ENCODE data around the gene RAB27A.
A peak's percentile ranks its signal among the peaks of the same experiment; 100 is the strongest.
"Not testable (repeated sequence)": the region's sequence is repeated elsewhere in the genome, so short reads cannot be mapped to it uniquely, and the experiment has no call there.

RAB27A gene

GRCh38 chr15:55254916-55255679 lies 34.5 kb downstream of the RAB27A start:
- FAIRE-seq: peak; percentile 61
- no peak for DNase-seq (ENCODE audit: extremely low spot score, insufficient read length, low read depth)

GRCh38 chr15:55253580-55253979 lies 36.0 kb downstream of the RAB27A start:
- FAIRE-seq: no peak

GRCh38 chr15:55252201-55252600 lies 37.4 kb downstream of the RAB27A start:
- not testable (repeated sequence) for FAIRE-seq; DNase-seq (ENCODE audit: extremely low spot score, insufficient read length, low read depth)

More at GRCh38 chr15:55253580-55253979, 36.0 kb downstream of the RAB27A start:
- no peak for DNase-seq (ENCODE audit: extremely low spot score, insufficient read length, low read depth)

- FAIRE-seq (no peak), DNase-seq (ENCODE audit: extremely low spot score, insufficient read length, low read depth) (no peak)
Observed at GRCh38 chr15:55250941-55251340, 38.7 kb downstream of the RAB27A start.

GRCh38 chr15:55250392-55250791 lies 39.2 kb downstream of the RAB27A start:
- no peak for FAIRE-seq
- DNase-seq (ENCODE audit: extremely low spot score, insufficient read length, low read depth): no peak

GRCh38 chr15:55249885-55250284 lies 39.7 kb downstream of the RAB27A start:
- not testable (repeated sequence) for FAIRE-seq

GRCh38 chr15:55248895-55249294 lies 40.7 kb downstream of the RAB27A start:
- DNase-seq (ENCODE audit: extremely low spot score, insufficient read length, low read depth): no peak
- no peak for FAIRE-seq

More at GRCh38 chr15:55249885-55250284, 39.7 kb downstream of the RAB27A start:
- not testable (repeated sequence) for DNase-seq (ENCODE audit: extremely low spot score, insufficient read length, low read depth)

GRCh38 chr15:55247766-55248427 lies 41.7 kb downstream of the RAB27A start:
- FAIRE-seq (no peak), DNase-seq (ENCODE audit: extremely low spot score, insufficient read length, low read depth) (no peak)

GRCh38 chr15:55247311-55247710 lies 42.3 kb downstream of the RAB27A start:
- FAIRE-seq (no peak), DNase-seq (ENCODE audit: extremely low spot score, insufficient read length, low read depth) (no peak)

GRCh38 chr15:55246567-55246966 lies 43.0 kb downstream of the RAB27A start:
- DNase-seq (ENCODE audit: extremely low spot score, insufficient read length, low read depth): no peak
- no peak for FAIRE-seq

- FAIRE-seq (no peak), DNase-seq (ENCODE audit: extremely low spot score, insufficient read length, low read depth) (no peak)
Observed at GRCh38 chr15:55245059-55245458, 44.6 kb downstream of the RAB27A start.

- no peak for DNase-seq (ENCODE audit: extremely low spot score, insufficient read length, low read depth)
Observed at GRCh38 chr15:55241891-55242290, 47.7 kb downstream of the RAB27A start.

GRCh38 chr15:55241186-55241585 lies 48.4 kb downstream of the RAB27A start:
- no peak for DNase-seq (ENCODE audit: extremely low spot score, insufficient read length, low read depth)
- FAIRE-seq: no peak

More at GRCh38 chr15:55241891-55242290, 47.7 kb downstream of the RAB27A start:
- no peak for FAIRE-seq

GRCh38 chr15:55240125-55240760 lies 49.4 kb downstream of the RAB27A start:
- FAIRE-seq (no peak), DNase-seq (ENCODE audit: extremely low spot score, insufficient read length, low read depth) (no peak)

GRCh38 chr15:55239440-55240124 lies 50.0 kb downstream of the RAB27A start:
- DNase-seq (ENCODE audit: extremely low spot score, insufficient read length, low read depth) (no peak), FAIRE-seq (no peak)

GRCh38 chr15:55238877-55239276 lies 50.7 kb downstream of the RAB27A start:
- DNase-seq (ENCODE audit: extremely low spot score, insufficient read length, low read depth) (no peak), FAIRE-seq (no peak)

GRCh38 chr15:55237219-55238130 lies 52.1 kb downstream of the RAB27A start:
- no peak for FAIRE-seq

GRCh38 chr15:55235546-55236036 lies 54.0 kb downstream of the RAB27A start:
- DNase-seq (ENCODE audit: extremely low spot score, insufficient read length, low read depth): no peak
- FAIRE-seq: no peak

More at GRCh38 chr15:55237219-55238130, 52.1 kb downstream of the RAB27A start:
- no peak for DNase-seq (ENCODE audit: extremely low spot score, insufficient read length, low read depth)

GRCh38 chr15:55234800-55235104 lies 54.9 kb downstream of the RAB27A start:
- FAIRE-seq (no peak), DNase-seq (ENCODE audit: extremely low spot score, insufficient read length, low read depth) (no peak)

Data from GM18507 (cell line).